Colonic mucosa (tissue), 4 donors: Measurements from ENCODE around the gene HDHD5. TPM values are rescaled to one million over a fixed set of nuclear protein-coding genes. Genes with fewer than 3 reads are reported as not detected.
A peak's percentile ranks its signal among the peaks of the same experiment; 100 is the strongest.

Source experiments
- DNase-seq: peaks from one replicate; pipeline ENCODE4 v3.0.0-alpha.2; 2020
- H3K27ac ChIP-seq: fragments of 200-600 bp; one replicate; pipeline ENCODE4 v1.8.0; 2021
- H3K27me3 ChIP-seq: fragments of 200-600 bp; one replicate; pipeline ENCODE4 v1.8.0; 2021
- H3K36me3 ChIP-seq: fragments of 200-600 bp; one replicate; pipeline ENCODE4 v1.8.0; 2021
- H3K4me1 ChIP-seq: fragments of 200-600 bp; one replicate; pipeline ENCODE4 v1.8.0; 2021; ENCODE audit warnings: mild to moderate bottlenecking
- H3K4me3 ChIP-seq: fragments of 200-600 bp; one replicate; pipeline ENCODE4 v1.8.0; 2021
- H3K9ac ChIP-seq, 2 donors: one replicate each; pipeline ENCODE4 v1.7.0; 2013; ENCODE audit warnings: control low read depth in 2 of 2, low read depth in 2 of 2, low read length in 2 of 2
- H3K9me3 ChIP-seq: fragments of 200-600 bp; one replicate; pipeline ENCODE4 v1.8.0; 2021
- CTCF ChIP-seq: fragments of 200-600 bp; IDR thresholded peaks from one replicate; pipeline ENCODE4 v1.8.0; 2022; ENCODE audit warnings: antibody characterized with exemption, mild to moderate bottlenecking
- intact Hi-C: fragments of 100-400 bp; cut with DNase I; formaldehyde crosslinking; loops from one replicate; pipeline ENCODE4 v1.14.1; 2022
- total RNA-seq, 2 donors: library from RNA; stranded (reverse); fragmentation: NEBNext Ultra II Directional in 1 of 2; extraction: Animal tissue kit (Norgen Biotek cat#: 25700) in 1 of 2; gene quantifications; one replicate each; pipeline ENCODE4 v1.2.1, GENCODE V29; 2021
- donor health status: healthy.
- donor health status: DM: no; HTN: no; CAD: no.
- donor health status: DM: no; HTN: no; CAD: no.

HDHD5 gene
- total RNA-seq, 2 donors from 2014 or later: 38.1 to 50.0 TPM

DNA sequence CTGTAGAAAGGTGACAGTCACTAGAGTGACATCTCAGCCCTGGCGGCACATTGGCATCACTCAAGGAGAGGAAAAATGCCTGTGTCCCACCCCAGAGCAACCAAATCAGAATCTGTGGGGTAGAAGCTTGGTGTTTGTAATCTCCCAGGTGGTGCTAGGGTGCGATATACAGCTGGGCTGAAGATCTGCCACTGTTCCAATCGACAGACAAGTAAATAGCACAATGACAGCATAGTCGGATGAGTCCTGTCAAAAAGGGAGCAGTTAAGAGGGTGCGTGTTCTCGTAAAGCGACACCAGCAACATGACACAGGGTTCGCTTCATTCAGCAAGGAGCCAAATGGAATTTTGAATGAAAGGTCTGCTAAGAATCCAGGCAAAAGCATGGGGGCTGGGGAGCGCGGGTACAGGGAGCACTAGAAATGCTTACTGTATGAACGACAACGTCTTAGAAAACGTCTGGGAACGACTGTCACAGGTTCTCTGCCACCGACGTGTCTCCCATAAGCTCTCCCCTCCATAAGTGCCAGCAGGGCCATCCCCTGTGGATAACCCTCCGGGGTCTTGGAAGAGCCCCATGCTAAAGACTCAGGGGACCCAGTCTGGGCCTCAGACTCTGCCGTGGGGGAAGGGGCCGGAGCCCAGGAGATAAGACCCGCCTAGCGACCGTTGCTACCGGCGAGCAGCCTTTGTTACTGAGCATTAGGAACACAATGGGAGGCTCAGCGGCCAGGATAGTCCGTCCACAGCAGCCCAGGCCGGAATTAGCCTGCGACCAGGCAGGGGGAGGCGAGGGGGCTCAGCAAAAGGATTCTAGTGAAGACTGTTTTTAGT lies 39.3 kb upstream of the HDHD5 start:
- Histone ChIP-seq H3K27ac (no peak overlapping the region), H3K9ac (peak overlapping the region in 1 of 2 donors; percentile 57), H3K27me3 (no peaks in the 10 kb centered on the region), H3K36me3 (no peaks in the 10 kb centered on the region), H3K4me1 (no peaks in the 10 kb centered on the region), H3K9me3 (no peaks in the 10 kb centered on the region), H3K4me3 (peak overlapping the region; percentile 30)
- TF ChIP-seq CTCF: no peak
- DNase-seq: no peak
- intact Hi-C loops: no loop called here

- Histone ChIP-seq H3K36me3 (no peaks in the 10 kb centered on the region), H3K9ac (no peak overlapping the region), H3K27ac (no peak overlapping the region), H3K27me3 (no peaks in the 10 kb centered on the region), H3K4me1 (no peaks in the 10 kb centered on the region), H3K9me3 (no peaks in the 10 kb centered on the region), H3K4me3 (no peak overlapping the region)
- intact Hi-C loops: no loop called here
- DNase-seq: no peak
- TF ChIP-seq CTCF: no peak
Measured at GRCh38 chr22:17194213-17194612, 35.1 kb upstream of the HDHD5 start.

DNA sequence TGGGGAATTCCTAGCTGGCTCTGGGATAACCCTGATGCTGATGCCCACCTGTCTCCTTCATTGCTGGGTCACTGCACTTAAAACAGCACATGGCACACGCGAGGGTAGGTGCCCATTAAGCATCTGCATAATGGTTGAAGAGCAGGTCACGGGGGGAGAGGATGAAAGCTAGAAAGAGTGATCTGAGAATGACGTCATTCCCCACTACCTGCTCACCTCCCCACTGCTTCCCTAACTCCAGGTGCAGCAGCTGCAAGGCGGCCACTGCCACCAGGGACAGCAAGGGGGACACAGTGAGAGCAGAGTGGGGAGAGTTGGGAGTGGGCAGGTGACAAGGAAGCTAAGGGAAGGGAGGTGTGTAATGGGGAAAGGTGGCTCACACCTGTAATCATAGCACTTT lies 33.1 kb upstream of the HDHD5 start:
- TF ChIP-seq CTCF: no peak
- intact Hi-C loops: no loop called here
- DNase-seq: no peak
- Histone ChIP-seq H3K9ac (no peak overlapping the region), H3K4me1 (no peaks in the 10 kb centered on the region), H3K9me3 (no peaks in the 10 kb centered on the region), H3K36me3 (no peaks in the 10 kb centered on the region), H3K4me3 (no peak overlapping the region), H3K27me3 (no peaks in the 10 kb centered on the region), H3K27ac (no peak overlapping the region)

GRCh38 chr22:17191163-17191784 lies 32.2 kb upstream of the HDHD5 start:
- no peaks in the 10 kb centered on the region for H3K36me3 ChIP-seq
- no peak overlapping the region for H3K4me3 ChIP-seq
- no peaks in the 10 kb centered on the region for H3K9me3 ChIP-seq
- no peak overlapping the region for H3K9ac ChIP-seq
- no peak for TF ChIP-seq CTCF
- no peak overlapping the region for H3K27ac ChIP-seq
- H3K27me3 ChIP-seq: no peaks in the 10 kb centered on the region
- H3K4me1 ChIP-seq: no peaks in the 10 kb centered on the region
- intact Hi-C loops: no loop called here
- no peak for DNase-seq

DNA sequence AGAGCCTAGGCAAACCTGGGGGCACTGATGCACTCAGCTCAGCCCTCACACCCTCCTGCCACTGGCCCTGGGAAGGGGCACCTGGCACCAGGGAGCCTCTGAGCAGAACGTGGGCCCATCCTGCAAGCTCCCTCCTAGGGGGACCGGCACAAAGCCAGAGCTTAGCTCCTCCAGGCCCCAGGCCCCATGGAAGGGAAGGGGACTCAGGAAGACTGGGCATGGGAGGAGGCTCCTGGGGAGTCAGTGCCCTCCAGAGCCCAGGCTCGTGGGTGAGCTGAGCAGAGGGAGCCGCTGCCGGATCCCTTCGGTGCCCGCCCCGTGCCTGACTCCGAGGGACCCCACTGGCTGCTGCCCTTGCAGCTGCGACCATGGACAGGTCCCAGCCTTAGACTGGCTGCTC lies 31.6 kb upstream of the HDHD5 start:
- TF ChIP-seq CTCF: no peak
- intact Hi-C loops: no loop called here
- no peaks in the 10 kb centered on the region for H3K4me1 ChIP-seq
- no peaks in the 10 kb centered on the region for H3K27me3 ChIP-seq
- H3K9me3 ChIP-seq: no peaks in the 10 kb centered on the region
- no peak for DNase-seq
- no peaks in the 10 kb centered on the region for H3K36me3 ChIP-seq
- H3K4me3 ChIP-seq: no peak overlapping the region
- H3K9ac ChIP-seq: no peak overlapping the region
- no peak overlapping the region for H3K27ac ChIP-seq
